HG02973 (cell line): Measurements from ENCODE around the gene ERN1.

Experiments
- ATAC-seq: cut with Tn5 transposase; IDR thresholded peaks from one replicate; pipeline ENCODE4 v1.9.1; 2021; ENCODE audit warnings: moderate library complexity; ENCODE audit not compliant: unreplicated experiment

The ERN1 gene

DNA sequence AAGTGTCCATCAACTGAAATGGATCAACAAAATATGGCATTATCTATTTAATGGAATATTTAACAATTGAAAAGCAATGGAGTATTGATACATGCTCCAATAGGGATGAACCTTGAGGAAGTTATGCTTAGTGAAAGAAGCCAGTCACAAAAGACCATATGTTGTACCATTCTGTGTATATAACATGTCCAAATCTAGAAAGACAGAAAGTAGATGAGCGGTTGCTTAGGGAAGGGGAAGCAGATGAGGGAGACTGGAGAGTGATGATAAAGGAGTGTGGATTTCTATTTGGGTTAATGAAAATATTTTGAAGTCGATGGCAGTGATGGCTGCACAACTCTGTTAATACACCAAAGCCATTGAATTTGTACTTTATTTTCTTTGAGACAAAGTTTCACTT, 8.5 kb upstream of the ERN1 start:
- ATAC-seq: no peak

DNA sequence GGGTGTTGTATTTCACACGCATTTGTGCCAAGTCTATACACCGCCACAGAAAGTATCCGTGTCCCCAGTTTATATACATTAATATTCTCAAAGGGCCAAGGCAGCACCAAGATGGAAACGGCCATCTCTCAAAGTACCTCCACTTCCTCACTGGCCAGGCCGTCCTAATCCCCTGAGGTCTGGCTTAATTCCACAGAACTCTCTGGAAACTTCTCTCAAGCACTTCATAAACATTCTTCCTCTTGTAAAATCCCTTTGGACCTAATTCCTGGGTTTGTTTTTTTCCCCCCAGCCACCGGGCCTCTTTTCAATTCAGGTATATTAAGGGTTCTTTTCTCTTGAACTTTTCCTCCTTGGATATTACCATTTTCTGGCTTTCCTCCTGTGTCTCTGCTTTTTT, 5.1 kb upstream of the ERN1 start:
- ATAC-seq: no peak

DNA sequence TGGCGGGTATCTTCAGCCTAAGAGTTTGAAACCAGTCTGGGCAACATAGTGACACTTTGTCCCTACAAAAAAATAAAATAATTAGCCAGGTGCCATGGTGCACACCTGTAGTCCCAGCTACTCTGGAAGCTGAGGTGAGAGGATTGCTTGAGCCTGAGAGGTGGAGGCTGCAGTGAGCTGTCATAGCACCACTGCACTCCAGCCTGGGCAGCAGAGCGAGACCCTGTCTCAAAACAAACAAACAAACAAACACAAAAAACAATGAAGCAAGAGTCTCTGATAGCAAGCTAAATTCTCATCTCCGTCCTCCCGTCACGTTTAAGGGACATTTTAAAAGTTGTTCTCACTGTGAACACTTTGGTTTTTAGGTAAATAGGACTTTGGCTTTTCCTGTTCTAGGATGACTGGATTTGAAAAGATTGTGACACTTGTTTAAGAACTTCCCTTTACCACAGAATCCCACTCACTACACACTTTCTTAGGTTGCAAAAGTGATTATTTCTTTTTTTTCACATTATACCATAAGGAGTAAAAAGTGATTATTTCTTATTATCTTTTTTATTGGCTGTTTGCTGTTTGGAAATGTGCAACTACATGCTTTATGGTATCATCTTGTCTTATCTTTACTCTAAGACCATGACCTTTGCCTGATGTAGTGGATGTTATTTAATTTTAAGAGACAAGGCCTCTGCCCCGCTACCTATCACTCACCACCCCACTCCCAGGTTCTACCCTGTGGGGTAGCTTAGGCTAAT, 4.4 kb upstream of the ERN1 start:
- ATAC-seq: no peak

DNA sequence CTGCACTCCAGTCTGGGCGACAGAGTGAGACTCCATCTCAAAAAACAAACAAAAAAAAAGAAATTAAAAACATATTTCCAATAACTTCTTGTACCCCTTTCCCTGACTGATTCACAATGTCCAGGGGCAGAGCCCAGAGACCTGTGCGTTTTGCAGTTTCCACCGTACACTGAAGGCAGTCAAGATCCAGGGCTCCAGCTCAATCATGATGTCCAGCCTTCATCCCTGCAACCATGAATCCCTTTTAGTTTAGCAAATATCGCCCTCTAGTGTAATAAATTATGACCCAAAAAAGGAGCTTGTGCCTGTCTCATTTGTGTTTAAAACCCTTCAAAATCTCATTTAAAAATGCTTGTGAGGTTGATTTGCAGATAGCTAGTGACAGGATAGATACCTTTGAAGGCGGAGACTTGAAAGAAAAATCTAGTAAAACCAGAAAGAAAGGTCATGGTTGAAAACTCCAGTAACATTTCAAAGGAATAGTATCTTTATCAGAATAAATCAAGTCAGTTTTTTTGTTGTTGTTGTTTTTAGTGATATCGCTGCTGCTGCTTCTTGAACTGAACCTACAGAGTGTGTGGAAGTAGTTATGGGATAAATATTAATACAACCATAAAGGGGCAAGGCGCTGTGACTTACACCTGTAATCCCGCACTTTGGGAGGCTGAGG, 3.7 kb upstream of the ERN1 start:
- no peak for ATAC-seq

- ATAC-seq: no peak
These were observed 1.8 kb upstream of the ERN1 start for GRCh38 chr17:64131606-64132270.

GRCh38 chr17:64130559-64131001, 636 bp upstream of the ERN1 start:
- ATAC-seq: peak; percentile 21

- no peak for ATAC-seq
These were observed 504 bp downstream of the ERN1 start for GRCh38 chr17:64129515-64129764.

GRCh38 chr17:64128787-64129514, 993 bp downstream of the ERN1 start:
- ATAC-seq: no peak

GRCh38 chr17:64126918-64127317, 3.0 kb downstream of the ERN1 start:
- ATAC-seq: no peak

DNA sequence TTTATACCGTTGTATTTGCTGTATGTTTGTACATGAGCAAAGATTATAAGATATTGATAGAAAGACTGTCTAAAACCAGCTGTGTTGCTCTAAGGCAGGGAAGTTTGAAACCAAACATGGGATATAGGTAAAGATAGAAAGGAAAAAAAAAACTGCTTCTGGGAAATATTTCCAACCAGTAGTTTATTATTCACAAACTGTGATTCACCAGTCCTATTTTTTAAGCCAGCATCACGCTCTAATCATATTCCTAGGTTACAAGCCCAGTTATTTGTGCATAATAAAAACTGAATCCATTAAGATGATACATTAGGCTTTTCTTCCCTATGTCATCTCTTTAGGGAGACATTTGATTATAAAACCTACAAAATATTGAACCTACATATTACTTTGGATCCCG, 4.0 kb downstream of the ERN1 start:
- ATAC-seq: no peak

DNA sequence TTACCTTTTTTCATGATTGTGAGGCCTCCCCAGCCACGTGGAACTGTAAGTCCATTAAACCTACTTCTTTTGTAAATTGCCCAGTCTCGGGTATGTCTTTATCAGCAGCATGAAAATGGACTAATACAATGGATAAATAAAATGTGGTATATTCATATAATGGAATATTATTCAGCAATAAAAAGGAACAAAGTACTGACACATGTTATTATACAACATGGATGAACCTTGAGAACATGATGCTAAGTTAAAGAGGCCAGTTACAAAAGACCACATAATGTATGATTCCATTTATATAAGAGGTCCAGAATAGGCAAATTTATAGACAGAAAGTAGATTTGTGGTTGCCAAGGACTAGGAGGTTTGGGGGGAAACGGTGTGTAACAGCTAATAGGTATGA, 5.3 kb downstream of the ERN1 start:
- ATAC-seq: no peak

DNA sequence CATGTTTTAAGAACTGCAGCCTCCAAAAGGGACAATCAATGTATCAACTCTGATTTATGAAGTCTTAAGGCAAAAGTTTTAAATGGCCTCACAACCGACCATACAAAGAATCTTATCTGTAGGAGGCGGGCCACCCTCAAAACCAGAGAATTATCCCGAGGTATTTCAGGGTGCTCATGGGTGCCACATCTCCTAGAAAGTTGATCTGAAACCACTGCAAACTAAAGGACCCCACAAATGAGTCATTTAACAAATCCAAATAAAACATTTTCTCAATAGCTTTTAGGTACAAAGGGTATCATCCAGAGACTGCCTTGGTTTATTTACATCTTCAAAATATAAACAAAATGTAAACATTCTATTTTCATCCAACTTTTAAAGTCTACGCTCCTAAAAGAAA, 6.8 kb downstream of the ERN1 start:
- ATAC-seq: no peak

DNA sequence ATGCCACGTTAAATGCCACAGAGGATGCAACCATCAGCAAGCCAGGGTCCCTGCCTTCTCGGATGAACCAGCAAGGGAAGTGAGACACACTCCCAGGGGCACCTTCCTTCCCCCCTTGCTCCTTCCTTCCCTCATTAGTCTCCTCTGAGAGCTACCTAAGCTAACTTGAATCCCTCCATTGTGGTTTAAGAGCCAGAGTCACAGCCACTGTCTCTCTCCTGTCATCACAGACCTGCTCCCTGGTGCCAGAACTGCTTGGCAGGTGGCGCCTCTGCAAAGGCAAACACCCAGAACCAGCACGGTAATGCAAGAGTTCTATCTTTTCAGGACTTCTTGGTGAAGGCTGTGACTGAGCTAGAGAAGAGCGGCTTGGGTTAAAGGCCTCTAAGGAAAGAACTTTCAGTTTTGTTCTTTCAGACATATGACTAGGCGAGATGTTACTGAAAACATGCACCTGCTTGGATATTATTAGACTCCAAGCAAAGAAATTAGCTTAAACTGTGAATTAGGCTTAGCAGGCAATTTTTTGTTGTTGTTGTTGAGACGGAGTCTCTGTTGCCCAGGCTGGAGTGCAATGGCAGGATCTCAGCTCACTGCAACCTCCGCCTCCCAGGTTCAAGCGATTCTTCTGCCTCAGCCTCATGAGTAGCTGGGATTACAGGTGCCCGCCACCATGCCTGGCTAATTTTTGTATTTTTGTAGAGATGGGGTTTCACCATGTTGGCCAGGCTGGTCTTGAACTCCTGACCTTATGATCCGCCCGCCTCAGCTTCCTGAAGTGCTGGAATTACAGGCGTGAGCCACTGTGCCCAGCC, 8.8 kb downstream of the ERN1 start:
- ATAC-seq: peak; percentile 84

GRCh38 chr17:64120159-64120810, 9.7 kb downstream of the ERN1 start:
- ATAC-seq: no peak

- ATAC-seq: no peak
These were observed 11.7 kb downstream of the ERN1 start for GRCh38 chr17:64117981-64118979.

DNA sequence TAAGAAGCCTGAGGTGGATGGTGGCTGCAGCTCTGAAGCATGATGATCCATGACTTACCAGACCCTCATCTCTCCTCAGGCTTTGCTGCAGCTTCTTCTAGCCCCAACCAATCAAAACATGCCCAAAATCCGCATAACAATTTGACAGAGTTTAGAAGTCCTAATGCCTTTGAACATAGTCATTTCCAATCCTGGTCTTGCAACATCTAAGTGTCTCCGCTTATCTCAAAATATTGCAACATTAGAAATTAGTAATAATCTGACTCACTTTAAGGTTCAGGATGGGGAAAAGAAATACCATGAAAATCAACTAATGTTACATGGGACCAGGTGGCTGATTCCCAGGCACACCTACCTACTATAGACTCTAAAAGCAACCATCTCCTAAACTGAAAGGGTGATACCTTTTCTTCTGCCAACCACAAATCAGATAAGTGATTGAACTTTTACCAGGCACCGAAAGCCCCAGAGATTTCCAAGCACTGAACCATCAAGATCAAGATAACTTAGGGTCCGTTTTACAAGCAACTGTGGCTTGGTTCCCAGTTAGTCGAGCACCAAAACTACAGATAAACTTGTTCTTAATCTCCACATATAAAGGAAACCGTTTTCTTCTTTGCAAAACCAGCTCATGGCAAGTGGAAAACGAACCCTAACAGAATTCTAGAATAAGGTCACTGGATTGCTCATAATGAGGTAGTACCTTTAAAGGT, 14.0 kb downstream of the ERN1 start:
- ATAC-seq: no peak

DNA sequence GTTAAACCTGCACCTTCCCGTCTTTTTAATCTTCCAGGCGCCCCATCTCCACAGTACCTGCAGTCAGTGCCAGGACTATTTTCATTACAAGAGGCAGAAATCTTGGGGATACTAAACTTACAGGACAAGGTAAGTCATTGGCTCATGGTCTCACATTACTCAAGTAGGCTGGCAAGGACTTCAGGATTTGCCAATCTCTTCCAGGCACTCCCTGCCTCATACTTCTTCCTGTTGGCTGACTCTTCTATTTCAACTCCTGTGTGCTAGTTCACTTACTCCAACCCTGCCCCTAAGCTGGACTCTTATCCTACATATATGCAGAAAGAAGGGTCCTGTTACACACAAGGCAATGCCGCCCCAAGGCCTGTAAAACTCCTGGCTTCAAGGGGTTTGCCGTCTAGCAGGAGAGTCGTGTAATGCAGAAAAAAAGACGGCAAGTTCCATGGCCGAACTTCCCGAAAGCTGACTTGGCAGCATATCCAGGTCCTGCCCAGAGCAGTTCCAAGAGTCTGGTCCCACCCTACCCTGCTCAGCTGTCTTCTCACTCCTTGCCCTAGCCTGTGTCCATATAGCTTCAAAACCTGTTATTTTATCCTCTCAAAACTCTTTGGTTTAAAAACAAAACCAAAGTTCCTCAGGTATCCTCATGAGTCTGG, 14.8 kb downstream of the ERN1 start:
- no peak for ATAC-seq

DNA sequence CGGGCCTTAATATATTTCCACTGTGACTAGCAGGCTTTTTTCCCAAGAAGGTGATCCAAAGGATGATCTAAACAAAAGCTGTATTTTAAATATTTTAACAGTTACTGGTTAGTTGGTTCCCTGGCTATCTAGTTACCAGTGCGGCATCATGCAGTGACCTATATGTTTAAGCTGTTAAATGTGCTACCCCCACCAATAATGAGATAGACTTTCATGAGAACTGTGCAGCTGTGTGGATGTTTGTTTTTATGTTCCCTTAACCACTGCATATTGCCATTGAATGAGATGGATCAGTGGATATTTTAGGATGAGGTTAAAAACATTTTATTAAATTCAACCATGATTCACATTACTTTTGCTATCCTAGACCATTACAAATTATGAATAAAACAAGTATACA, 16.9 kb downstream of the ERN1 start:
- ATAC-seq: no peak
